Spinal cord (tissue), 10 donors: Measurements from ENCODE around the gene TM4SF1. TPM values are rescaled to one million over a fixed set of nuclear protein-coding genes. Genes with fewer than 3 reads are reported as not detected.

Experiments used
- DNase-seq, 6 donors: peaks; one replicate each; pipeline versions ENCODE4 v3.0.0 to v3.0.0-alpha.2; 2013 to 2015; ENCODE audit warnings: low spot score in 6 of 6, low read depth in 4 of 6
- H3K27ac ChIP-seq: one replicate; pipeline ENCODE4 v1.5.1; 2013; ENCODE audit warnings: low read depth, low read length, control low read depth
- H3K27me3 ChIP-seq: one replicate; pipeline ENCODE4 v1.6.1; 2013; ENCODE audit warnings: low read length; ENCODE audit not compliant: control insufficient read depth, insufficient read depth
- H3K36me3 ChIP-seq: one replicate; pipeline ENCODE4 v1.6.1; 2013; ENCODE audit warnings: low read length; ENCODE audit not compliant: control insufficient read depth, insufficient read depth
- H3K4me1 ChIP-seq: one replicate; pipeline ENCODE4 v1.6.1; 2013; ENCODE audit warnings: low read length; ENCODE audit not compliant: control insufficient read depth, insufficient read depth
- H3K4me3 ChIP-seq: one replicate; pipeline ENCODE4 v1.5.1; 2013; ENCODE audit warnings: low read depth, low read length, control low read depth
- H3K9me3 ChIP-seq: one replicate; pipeline ENCODE4 v1.6.1; 2013; ENCODE audit warnings: low read length; ENCODE audit not compliant: control insufficient read depth, insufficient read depth
- WGBS: methylation state at CpG from one replicate; pipeline ENCODE4 v1.1.5; 2013; ENCODE audit warnings: missing lambda C conversion rate; ENCODE audit not compliant: insufficient coverage; 5-methylcytosine and 5-hydroxymethylcytosine counted together
- polyA plus RNA-seq, 2 donors: library from polyadenylated mRNA; unstranded; fragments of 120-200 nt; gene quantifications; one replicate each; pipeline ENCODE4 v1.2.1, GENCODE V29; 2013; ENCODE audit not compliant: insufficient read length in 2 of 2
- total RNA-seq, 2 donors: library from RNA; depleted of rRNA in 1 of 2; stranded (reverse); fragments of 120-200 nt in 1 of 2; fragments of >200 nt in 1 of 2; gene quantifications; one replicate each; pipeline versions ENCODE4 v1.2.3 to v1.2.4, GENCODE V29; 2013 to 2014
- donor health status: healthy.

TM4SF1 gene
- total and polyA plus RNA-seq, 4 donors: 18.5 to 110 (median 72.9) TPM

DNA sequence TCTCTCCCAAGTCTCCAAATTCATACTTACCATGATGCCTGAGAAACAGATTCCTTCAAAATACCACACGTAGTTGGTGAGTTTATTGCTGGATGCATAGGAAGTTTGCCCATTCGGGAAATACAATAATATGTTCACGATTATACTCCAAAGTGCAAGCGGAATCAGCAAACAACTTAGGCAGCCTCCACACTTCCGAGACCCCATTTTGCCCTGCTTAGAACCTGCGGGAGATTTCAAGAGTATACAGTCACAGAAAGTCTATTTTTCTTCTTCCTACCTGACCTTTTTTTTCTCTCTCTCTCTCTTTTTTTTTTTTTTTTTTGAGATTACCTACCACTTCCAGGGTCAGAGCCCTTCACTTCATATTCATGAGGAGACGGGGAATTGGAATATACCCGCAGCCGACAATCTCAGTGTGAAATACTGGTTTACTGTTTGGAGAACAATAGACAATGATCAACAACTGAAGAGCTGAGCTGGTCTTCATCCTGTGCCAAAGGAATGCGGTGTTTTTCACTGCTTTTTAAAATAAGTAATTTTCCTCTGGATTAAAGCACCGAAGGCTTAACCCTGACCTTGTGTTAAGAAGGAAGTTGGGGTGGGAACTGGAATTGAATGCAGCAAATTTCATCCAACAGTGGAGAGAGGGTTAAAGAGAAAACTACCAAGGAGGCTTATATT is 44.1 kb downstream of the TM4SF1 start, which contains the start of gene TM4SF18:
TSS of gene TM4SF18 (minus strand) at position 461 of the 684 bp plus-strand sequence. CDS start at position 207, 254 bp downstream.
- Histone ChIP-seq H3K27me3 (no peaks in the 10 kb centered on the region), H3K4me3 (peak within 1 kb of the TSS; percentile 6), H3K27ac (no peak within 1 kb of the TSS), H3K4me1 (no peaks in the 10 kb centered on the region), H3K9me3 (no peaks in the 10 kb centered on the region), H3K36me3 (no peaks in the 10 kb centered on the region)
- DNase-seq: no peak
- 57% methylated on average over 5 of the region's 11 CpGs for WGBS

DNA sequence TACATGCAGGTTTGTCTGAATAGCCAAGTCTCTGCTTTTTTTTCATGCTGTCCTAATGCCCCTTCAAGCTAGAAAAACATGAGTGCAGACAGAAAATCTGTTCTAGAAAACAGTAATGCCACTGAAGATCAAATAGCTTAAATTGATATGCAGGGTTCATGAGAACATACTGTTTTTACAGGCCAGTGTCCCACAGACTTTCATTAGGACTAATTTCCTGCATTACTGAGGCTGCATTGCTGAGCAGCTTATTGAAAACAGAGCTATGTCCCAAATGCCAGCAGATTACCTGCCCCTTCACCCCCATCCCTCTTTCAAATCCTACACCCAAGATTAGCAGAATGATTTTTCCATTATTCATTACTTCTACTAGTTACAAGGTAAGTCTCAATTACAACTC is 44.7 kb downstream of the TM4SF1 start:
- H3K9me3 ChIP-seq: no peaks in the 10 kb centered on the region
- H3K4me1 ChIP-seq: no peaks in the 10 kb centered on the region
- no peak for DNase-seq
- no peak overlapping the region for H3K27ac ChIP-seq
- peak overlapping the region; percentile 6 for H3K4me3 ChIP-seq
- no peaks in the 10 kb centered on the region for H3K36me3 ChIP-seq
- H3K27me3 ChIP-seq: no peaks in the 10 kb centered on the region

DNA sequence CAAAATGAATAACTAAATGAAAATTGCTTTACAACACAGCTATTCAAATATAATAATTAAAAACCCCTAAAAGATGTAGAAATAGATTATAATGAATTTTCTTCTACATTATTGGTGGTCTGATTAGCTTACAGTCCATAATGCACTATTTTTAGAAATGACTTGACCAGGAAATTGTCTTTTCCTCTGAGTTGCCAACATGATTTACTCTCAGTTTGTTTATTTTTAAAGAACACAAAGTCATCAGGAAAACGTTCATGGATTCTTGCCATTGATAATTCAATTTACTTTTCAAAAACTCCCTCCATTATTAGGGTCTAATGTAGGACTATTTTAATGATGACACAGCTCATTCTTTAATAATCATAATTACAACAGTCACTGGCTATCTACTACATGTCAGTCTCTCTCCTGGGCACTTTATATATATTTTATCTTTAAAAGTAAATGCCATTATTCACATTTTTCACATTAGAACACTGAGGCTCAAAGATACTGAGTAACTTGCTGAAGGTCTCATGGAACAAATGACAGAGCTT is 45.2 kb downstream of the TM4SF1 start:
- Histone ChIP-seq H3K4me1 (no peaks in the 10 kb centered on the region), H3K27me3 (no peaks in the 10 kb centered on the region), H3K4me3 (peak overlapping the region; percentile 6), H3K27ac (no peak overlapping the region), H3K36me3 (no peaks in the 10 kb centered on the region), H3K9me3 (no peaks in the 10 kb centered on the region)
- no peak for DNase-seq
- no CpG with 5 or more reads among the region's 1 CpG for WGBS

DNA sequence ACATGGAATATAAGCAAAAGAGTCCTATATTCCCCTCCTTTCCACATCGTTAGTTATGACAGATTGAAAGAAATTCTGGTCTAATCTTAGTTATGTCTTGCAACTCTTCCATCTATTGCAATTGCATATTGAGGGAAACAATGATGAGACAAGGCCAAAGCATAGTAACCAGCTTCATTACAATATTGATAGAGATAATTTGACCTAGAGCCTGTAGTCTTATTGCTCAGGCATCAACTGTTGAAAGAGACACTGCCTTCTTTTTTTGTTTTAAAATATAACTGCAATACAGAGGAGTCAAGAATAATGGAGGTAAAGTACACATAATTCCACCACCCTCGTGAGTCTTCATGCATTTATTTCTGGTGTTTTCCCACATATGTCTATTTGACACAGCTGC is 46.1 kb downstream of the TM4SF1 start:
- no peak for DNase-seq
- WGBS: no CpG with 5 or more reads among the region's 2 CpGs
- no peaks in the 10 kb centered on the region for H3K36me3 ChIP-seq
- H3K27ac ChIP-seq: no peak overlapping the region
- H3K4me3 ChIP-seq: no peak overlapping the region
- no peaks in the 10 kb centered on the region for H3K9me3 ChIP-seq
- H3K4me1 ChIP-seq: no peaks in the 10 kb centered on the region
- H3K27me3 ChIP-seq: no peaks in the 10 kb centered on the region

DNA sequence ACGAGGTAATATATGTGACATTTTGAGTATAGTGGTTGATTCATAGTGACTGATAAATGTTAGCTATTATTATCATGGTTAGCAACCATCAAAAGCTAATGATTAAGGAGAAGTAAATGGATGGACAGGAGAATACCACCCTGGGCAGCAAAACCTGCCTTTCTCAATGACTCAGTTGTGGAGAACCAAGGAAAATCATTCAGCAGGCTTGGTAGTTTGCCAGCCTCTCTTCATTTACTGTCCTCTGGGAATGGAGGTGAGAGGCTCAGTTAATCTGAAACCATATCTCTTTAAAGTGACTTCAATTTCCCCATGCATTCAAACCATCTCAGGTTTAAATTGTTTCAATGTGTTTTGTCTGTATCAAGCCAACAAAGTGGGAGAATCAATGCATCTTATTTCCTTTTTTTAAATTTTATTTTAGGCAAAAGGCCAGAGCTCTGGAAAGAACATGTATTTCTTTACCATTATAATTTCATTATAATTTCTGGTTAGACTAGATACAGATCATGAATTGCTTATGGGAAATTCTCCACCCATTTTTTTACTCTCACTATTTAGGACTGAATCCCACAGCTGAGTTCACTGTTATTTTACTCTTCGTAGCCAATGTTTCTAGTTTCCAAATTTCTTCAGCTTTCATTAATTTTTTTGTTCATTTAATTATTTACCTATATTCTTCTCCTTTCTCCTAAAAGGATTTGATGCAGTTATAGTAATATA is 46.7 kb downstream of the TM4SF1 start:
- no CpG with 5 or more reads among the region's 2 CpGs for WGBS
- no peak overlapping the region for H3K27ac ChIP-seq
- DNase-seq: peak in 1 of 6 donors; percentile 8

DNA sequence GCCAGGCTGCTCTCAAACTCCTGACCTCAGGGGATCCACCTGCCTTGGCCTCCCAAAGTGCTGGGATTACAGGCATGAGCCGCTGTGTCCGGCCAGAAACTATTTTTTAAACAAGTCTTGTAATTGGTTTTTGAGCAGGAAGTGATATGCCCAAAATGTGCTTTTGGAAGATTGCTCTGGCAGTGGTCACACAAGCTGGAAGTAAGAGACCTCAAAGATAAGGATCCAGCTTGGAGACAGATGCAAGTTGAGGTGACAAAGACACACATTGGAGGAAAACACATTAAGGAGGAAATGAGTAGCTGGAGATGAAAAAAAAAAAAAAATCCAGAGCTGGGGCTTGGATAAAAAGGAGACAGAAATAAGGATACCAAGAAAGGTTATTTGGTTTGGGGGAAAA is 50.3 kb downstream of the TM4SF1 start:
- Histone ChIP-seq H3K9me3 (no peaks in the 10 kb centered on the region), H3K36me3 (no peaks in the 10 kb centered on the region), H3K27ac (no peak overlapping the region), H3K4me3 (no peak overlapping the region), H3K4me1 (no peaks in the 10 kb centered on the region), H3K27me3 (no peaks in the 10 kb centered on the region)
- DNase-seq: no peak
- WGBS: 100% methylated on average over 2 of the region's 2 CpGs

More for the DNA sequence above, 46.7 kb downstream of the TM4SF1 start:
- Histone ChIP-seq H3K4me1 (no peaks in the 10 kb centered on the region), H3K27me3 (no peaks in the 10 kb centered on the region), H3K36me3 (no peaks in the 10 kb centered on the region), H3K9me3 (no peaks in the 10 kb centered on the region), H3K4me3 (no peak overlapping the region)

DNA sequence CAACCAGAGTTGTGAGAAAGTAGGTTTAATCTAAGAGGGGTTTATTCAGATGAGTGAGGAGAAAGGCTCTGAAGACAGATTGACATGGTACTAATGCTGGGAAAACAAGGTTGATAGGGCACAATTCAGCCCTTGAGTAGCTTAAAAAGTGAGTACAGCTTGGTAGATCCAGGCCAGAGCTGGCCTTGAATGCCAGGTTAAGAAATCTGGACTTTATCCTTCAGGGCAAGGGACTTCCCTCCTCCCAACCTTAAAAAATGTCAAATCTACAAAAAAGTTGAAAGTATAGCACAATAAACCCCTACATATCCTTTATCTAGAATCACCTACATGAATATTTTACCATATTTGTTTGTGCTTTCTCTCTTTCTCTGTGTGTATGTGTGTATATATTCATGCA is 51.9 kb downstream of the TM4SF1 start:
- Histone ChIP-seq H3K36me3 (no peaks in the 10 kb centered on the region), H3K27ac (no peak overlapping the region), H3K9me3 (no peaks in the 10 kb centered on the region), H3K4me3 (no peak overlapping the region), H3K27me3 (no peaks in the 10 kb centered on the region), H3K4me1 (no peaks in the 10 kb centered on the region)
- no peak for DNase-seq

DNA sequence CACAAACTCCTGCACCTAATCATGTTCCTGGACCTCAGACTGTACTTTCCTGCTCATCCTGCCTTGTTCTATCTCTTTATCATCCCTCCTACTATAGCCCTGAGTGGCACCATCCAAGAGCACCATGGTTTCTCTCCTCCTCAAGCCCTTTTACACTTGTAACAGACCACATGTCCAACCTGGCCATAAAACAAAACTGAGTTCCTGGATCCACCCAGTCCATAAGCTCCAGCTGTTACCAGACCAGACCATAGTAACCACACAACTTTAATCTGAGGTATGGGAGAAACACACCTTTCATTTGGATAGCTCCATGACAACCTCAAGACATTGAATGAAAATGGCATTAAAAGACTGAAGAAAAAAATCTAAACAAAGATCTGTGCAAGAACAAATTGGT is 53.1 kb downstream of the TM4SF1 start:
- Histone ChIP-seq H3K27ac (no peak overlapping the region), H3K4me3 (no peak overlapping the region), H3K9me3 (no peaks in the 10 kb centered on the region), H3K27me3 (no peaks in the 10 kb centered on the region), H3K36me3 (no peaks in the 10 kb centered on the region), H3K4me1 (no peaks in the 10 kb centered on the region)
- DNase-seq: no peak

DNA sequence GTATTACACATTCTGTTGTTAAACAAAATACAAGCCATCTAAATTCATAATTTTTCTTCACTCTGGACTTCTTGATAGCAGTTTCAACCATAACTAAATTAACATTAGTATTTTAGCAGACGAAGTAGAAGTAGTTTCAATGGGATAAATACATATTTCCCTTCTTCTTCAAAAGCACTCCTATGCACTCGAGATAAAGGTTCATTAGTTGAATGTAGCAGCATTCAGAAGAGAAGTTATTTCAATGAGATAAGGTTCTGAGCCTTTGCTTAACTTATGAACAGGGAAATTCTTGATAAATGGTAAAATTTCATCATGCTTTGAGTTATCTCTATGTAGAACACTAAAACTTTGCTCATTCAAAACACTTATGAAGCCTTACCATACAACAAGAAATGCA is 55.8 kb downstream of the TM4SF1 start:
- H3K4me3 ChIP-seq: no peak overlapping the region
- no peaks in the 10 kb centered on the region for H3K27me3 ChIP-seq
- no peaks in the 10 kb centered on the region for H3K9me3 ChIP-seq
- no peaks in the 10 kb centered on the region for H3K36me3 ChIP-seq
- no peak for DNase-seq
- no CpG with 5 or more reads among the region's 2 CpGs for WGBS
- no peak overlapping the region for H3K27ac ChIP-seq
- no peaks in the 10 kb centered on the region for H3K4me1 ChIP-seq

DNA sequence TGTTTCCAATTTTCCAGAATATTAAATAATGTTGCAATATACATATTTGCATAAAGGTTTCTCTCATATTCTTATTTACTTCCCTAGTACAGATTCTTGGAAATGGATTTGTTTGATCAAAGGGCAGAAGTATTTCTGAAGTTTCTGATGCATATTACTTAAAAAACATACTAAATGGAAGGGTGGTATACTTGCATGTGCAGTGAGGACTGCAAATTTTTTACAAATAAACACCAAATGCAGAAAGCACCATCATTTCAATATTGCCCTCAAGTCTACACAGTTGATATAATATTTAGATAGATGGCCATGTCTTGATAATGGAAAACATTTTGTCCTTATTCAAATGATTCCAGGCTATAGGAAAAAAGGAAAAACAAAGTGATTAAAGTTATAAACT is 56.3 kb downstream of the TM4SF1 start:
- Histone ChIP-seq H3K4me1 (no peaks in the 10 kb centered on the region), H3K4me3 (no peak overlapping the region), H3K9me3 (no peaks in the 10 kb centered on the region), H3K36me3 (no peaks in the 10 kb centered on the region), H3K27me3 (no peaks in the 10 kb centered on the region), H3K27ac (no peak overlapping the region)
- no peak for DNase-seq
